ENCODE data around the gene NAALADL2. TPM values are rescaled to one million over a fixed set of nuclear protein-coding genes. Genes with fewer than 3 reads are reported as not detected.

Gene NAALADL2
- total RNA-seq, 1 experiment from 2014 or later = 2.7 TPM

- DNase-seq (ENCODE audit: low read depth, low spot score) (no peak), ATAC-seq (no peak)
- in situ Hi-C loops (cut with HindIII; ENCODE audit: low pct_unique_long_range_greater_than_20kb, low sequenced_read_pairs) (no loop called here), intact Hi-C loops (cut with micrococcal nuclease; ENCODE audit: unreplicated experiment) (loop anchor here (5.0 kb wide), 1 partner anchor 593 kb away; no protein-coding TSS in a partner anchor)
- no peaks in the 10 kb centered on the region for H3K36me3 ChIP-seq (ENCODE audit: control insufficient read depth, insufficient read depth, low read length)
- TF ChIP-seq SIN3A (IDR thresholded peaks at IDR 0.05; ENCODE audit: borderline replicate concordance, insufficient read depth, low read depth, low read length) (no peak), REST (IDR thresholded peaks at IDR 0.05; ENCODE audit: insufficient read depth in 1 of 2, low read depth in 2 of 2, low read length in 1 of 2) (no peak), TCF7L2 (IDR thresholded peaks at IDR 0.05; ENCODE audit: low read depth, low read length) (no peak), POLR2AphosphoS5 (IDR thresholded peaks at IDR 0.05; ENCODE audit: low read depth, low read length) (no peak)
- TF ChIP-seq, protein P1, sequence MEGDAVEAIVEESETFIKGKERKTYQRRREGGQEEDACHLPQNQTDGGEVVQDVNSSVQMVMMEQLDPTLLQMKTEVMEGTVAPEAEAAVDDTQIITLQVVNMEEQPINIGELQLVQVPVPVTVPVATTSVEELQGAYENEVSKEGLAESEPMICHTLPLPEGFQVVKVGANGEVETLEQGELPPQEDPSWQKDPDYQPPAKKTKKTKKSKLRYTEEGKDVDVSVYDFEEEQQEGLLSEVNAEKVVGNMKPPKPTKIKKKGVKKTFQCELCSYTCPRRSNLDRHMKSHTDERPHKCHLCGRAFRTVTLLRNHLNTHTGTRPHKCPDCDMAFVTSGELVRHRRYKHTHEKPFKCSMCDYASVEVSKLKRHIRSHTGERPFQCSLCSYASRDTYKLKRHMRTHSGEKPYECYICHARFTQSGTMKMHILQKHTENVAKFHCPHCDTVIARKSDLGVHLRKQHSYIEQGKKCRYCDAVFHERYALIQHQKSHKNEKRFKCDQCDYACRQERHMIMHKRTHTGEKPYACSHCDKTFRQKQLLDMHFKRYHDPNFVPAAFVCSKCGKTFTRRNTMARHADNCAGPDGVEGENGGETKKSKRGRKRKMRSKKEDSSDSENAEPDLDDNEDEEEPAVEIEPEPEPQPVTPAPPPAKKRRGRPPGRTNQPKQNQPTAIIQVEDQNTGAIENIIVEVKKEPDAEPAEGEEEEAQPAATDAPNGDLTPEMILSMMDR (IDR thresholded peaks at IDR 0.05) = no peak
- no peaks in the 10 kb centered on the region for H3K4me1 ChIP-seq (ENCODE audit: control insufficient read depth, insufficient read depth, low read length)
- BruUV-seq (replicated peaks) = no TSS peak
- no peak overlapping the region for H3K27ac ChIP-seq (ENCODE audit: low read length)
- H3K27me3 ChIP-seq (ENCODE audit: control insufficient read depth, insufficient read depth, low read length) = no peaks in the 10 kb centered on the region
- H3K4me3 ChIP-seq (ENCODE audit: low read depth in 2 of 2, low read length in 2 of 2) = no peak overlapping the region
- CTCF ChIA-PET = no interaction called here
- no peaks in the 10 kb centered on the region for H3K9me3 ChIP-seq (ENCODE audit: control insufficient read depth, insufficient read depth, low read depth, low read length)
- POLR2A ChIA-PET = no interaction called here
These were observed 146.1 kb downstream of the NAALADL2 start for GRCh38 chr3:175005193-175005592.

- intact Hi-C loops (cut with micrococcal nuclease; ENCODE audit: unreplicated experiment) (loop anchor here (5.0 kb wide), 1 partner anchor 594 kb away; no protein-coding TSS in a partner anchor), in situ Hi-C loops (cut with HindIII; ENCODE audit: low pct_unique_long_range_greater_than_20kb, low sequenced_read_pairs) (no loop called here)
- no peak overlapping the region for H3K27ac ChIP-seq (ENCODE audit: low read length)
- CTCF ChIA-PET = interaction anchor here (0.6 kb wide), 1 partner anchor 1503 kb away, joined by 4 read pairs; no protein-coding TSS in a partner anchor
- H3K36me3 ChIP-seq (ENCODE audit: control insufficient read depth, insufficient read depth, low read length) = no peaks in the 10 kb centered on the region
- DNase-seq (ENCODE audit: low read depth, low spot score) (no peak), ATAC-seq (no peak)
- H3K27me3 ChIP-seq (ENCODE audit: control insufficient read depth, insufficient read depth, low read length) = no peaks in the 10 kb centered on the region
- no peaks in the 10 kb centered on the region for H3K9me3 ChIP-seq (ENCODE audit: control insufficient read depth, insufficient read depth, low read depth, low read length)
- no peak for TF ChIP-seq TCF7L2 (IDR thresholded peaks at IDR 0.05; ENCODE audit: low read depth, low read length)
- no peak overlapping the region for H3K4me3 ChIP-seq (ENCODE audit: low read depth in 2 of 2, low read length in 2 of 2)
- no TSS peak for BruUV-seq (replicated peaks)
- POLR2A ChIA-PET = no interaction called here
- no peaks in the 10 kb centered on the region for H3K4me1 ChIP-seq (ENCODE audit: control insufficient read depth, insufficient read depth, low read length)
These were observed 146.7 kb downstream of the NAALADL2 start for GRCh38 chr3:175005881-175006280.

DNA sequence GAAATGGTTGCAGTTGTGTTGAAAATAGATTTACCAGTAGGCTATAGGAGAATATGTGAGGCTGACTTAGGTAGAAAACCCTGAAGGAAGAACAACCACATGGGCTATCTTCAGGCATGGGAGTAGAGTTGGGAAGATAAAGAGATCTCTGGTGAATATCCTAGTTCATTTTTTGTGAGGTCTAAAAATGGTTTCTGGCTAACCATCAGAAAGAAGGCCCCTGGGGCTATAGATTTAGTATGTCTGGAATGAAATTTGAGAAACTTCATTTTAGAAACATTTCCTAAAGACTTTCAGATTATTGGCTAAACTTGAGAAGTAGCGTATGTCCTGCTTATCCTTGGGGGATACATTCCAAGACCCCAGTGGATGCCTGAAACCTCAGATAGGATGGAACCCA lies 148.2 kb downstream of the NAALADL2 start:
- no TSS peak for BruUV-seq (replicated peaks)

More for the DNA sequence above, 148.2 kb downstream of the NAALADL2 start:
- Histone ChIP-seq H3K27ac (ENCODE audit: low read length) (no peak overlapping the region), H3K4me1 (ENCODE audit: control insufficient read depth, insufficient read depth, low read length) (no peaks in the 10 kb centered on the region), H3K27me3 (ENCODE audit: control insufficient read depth, insufficient read depth, low read length) (no peaks in the 10 kb centered on the region), H3K9me3 (ENCODE audit: control insufficient read depth, insufficient read depth, low read depth, low read length) (no peaks in the 10 kb centered on the region), H3K36me3 (ENCODE audit: control insufficient read depth, insufficient read depth, low read length) (no peaks in the 10 kb centered on the region), H3K4me3 (ENCODE audit: low read depth in 2 of 2, low read length in 2 of 2) (no peak overlapping the region)
- intact Hi-C loops (cut with micrococcal nuclease; ENCODE audit: unreplicated experiment) (loop anchor here (5.0 kb wide), 1 partner anchor 595 kb away; no protein-coding TSS in a partner anchor), in situ Hi-C loops (cut with HindIII; ENCODE audit: low pct_unique_long_range_greater_than_20kb, low sequenced_read_pairs) (no loop called here)
- ChIA-PET CTCF (no interaction called here), POLR2A (interaction anchor here (0.6 kb wide), 1 partner anchor 566 kb away, joined by 4 read pairs; no protein-coding TSS in a partner anchor)
- TF ChIP-seq TCF7L2 (IDR thresholded peaks at IDR 0.05; ENCODE audit: low read depth, low read length) (no peak), SIN3A (IDR thresholded peaks at IDR 0.05; ENCODE audit: borderline replicate concordance, insufficient read depth, low read depth, low read length) (no peak), REST (IDR thresholded peaks at IDR 0.05; ENCODE audit: insufficient read depth in 1 of 2, low read depth in 2 of 2, low read length in 1 of 2) (no peak), POLR2AphosphoS5 (IDR thresholded peaks at IDR 0.05; ENCODE audit: low read depth, low read length) (no peak)
- TF ChIP-seq, protein P1 (IDR thresholded peaks at IDR 0.05) = no peak
- ATAC-seq = no peak
- no peak for DNase-seq (ENCODE audit: low read depth, low spot score)
